ENCODE data around the gene LRRC27. TPM values are rescaled to one million over a fixed set of nuclear protein-coding genes. Genes with fewer than 3 reads are reported as not detected.

The LRRC27 gene
- total RNA-seq, 1 experiment from 2014 or later, result 5.6 TPM

DNA sequence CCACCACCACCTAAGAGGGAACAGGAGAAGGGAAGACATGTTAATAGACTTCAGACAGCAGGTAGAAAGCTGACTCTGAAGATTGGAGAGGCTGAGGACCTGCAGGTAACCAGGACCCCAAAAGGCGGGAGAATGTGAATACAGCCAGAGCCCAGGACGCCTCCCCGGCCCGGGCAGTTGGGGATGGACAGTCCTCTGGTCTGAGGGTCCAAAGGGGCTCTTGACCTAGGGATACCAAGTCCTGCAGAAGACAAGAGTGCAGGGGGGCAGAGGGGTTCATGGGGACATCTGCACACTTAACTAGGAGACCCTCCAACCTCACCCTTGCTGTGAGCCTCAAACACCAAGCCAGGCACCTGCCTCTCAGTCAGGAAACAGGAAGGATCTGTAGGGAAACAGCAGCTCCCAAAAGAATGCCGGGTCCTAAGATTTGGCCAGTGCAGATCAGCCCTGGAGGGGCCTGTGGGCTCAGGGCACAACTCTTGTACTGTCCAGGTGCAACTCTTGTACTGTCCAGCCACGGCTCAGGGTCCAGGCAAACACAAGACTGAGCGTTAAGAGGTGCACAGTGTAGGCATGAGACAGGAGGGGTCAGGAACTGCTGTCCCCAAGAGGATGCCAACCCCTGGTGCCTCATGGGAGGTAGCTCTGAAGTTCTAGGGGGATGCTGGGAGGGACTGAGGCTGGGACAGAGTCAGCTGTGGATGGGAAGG, 22.0 kb upstream of the LRRC27 start:
- TF ChIP-seq, protein P1, sequence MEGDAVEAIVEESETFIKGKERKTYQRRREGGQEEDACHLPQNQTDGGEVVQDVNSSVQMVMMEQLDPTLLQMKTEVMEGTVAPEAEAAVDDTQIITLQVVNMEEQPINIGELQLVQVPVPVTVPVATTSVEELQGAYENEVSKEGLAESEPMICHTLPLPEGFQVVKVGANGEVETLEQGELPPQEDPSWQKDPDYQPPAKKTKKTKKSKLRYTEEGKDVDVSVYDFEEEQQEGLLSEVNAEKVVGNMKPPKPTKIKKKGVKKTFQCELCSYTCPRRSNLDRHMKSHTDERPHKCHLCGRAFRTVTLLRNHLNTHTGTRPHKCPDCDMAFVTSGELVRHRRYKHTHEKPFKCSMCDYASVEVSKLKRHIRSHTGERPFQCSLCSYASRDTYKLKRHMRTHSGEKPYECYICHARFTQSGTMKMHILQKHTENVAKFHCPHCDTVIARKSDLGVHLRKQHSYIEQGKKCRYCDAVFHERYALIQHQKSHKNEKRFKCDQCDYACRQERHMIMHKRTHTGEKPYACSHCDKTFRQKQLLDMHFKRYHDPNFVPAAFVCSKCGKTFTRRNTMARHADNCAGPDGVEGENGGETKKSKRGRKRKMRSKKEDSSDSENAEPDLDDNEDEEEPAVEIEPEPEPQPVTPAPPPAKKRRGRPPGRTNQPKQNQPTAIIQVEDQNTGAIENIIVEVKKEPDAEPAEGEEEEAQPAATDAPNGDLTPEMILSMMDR (conservative IDR thresholded peaks at IDR 0.05; ENCODE audit: low read depth, low read length), result no peak
- TF ChIP-seq EZH2phosphoT487 (IDR thresholded peaks at IDR 0.05; ENCODE audit: borderline replicate concordance, low read length) (no peak), EZH2 (IDR thresholded peaks at IDR 0.05; ENCODE audit: low read length, unreplicated experiment) (no peak)
- H4K20me1 ChIP-seq (ENCODE audit: low read length), result no peaks in the 10 kb centered on the region
- intact Hi-C loops (cut with micrococcal nuclease), result no loop called here
- H3K36me3 ChIP-seq (ENCODE audit: low read depth, low read length), result no peaks in the 10 kb centered on the region
- no peaks in the 10 kb centered on the region for H3K9me2 ChIP-seq (replicated peaks; ENCODE audit: low read length)
- ChIA-PET POLR2A (ENCODE audit: unreplicated experiment) (no interaction called here), CTCF (no interaction called here)
- H3K9me3 ChIP-seq (ENCODE audit: low read length), result no peaks in the 10 kb centered on the region
- H3K9ac ChIP-seq (ENCODE audit: low read length), result no peak overlapping the region
- no peak overlapping the region for H3K27ac ChIP-seq (ENCODE audit: low read length)
- no peak overlapping the region for H3K4me3 ChIP-seq (ENCODE audit: low read length)
- H3F3A ChIP-seq (ENCODE audit: low read length, unreplicated experiment), result no peaks in the 10 kb centered on the region
- no peak for DNase-seq
- no TSS peak for BruUV-seq (replicated peaks)
- H3K4me2 ChIP-seq (ENCODE audit: low read length), result no peak overlapping the region
- H3K79me2 ChIP-seq (ENCODE audit: low read length), result peaks cover 14% of the 10 kb centered on the region; the same call in 1 of the 2 replicates
- peaks cover 5% of the 10 kb centered on the region; the same call in 1 of the 2 replicates for H3K4me1 ChIP-seq (ENCODE audit: insufficient read depth, low read length)
- ATAC-seq, result no peak
- no peaks in the 10 kb centered on the region for H3K27me3 ChIP-seq (ENCODE audit: low read length)
- no peak overlapping the region for H2AFZ ChIP-seq (ENCODE audit: low read length)

DNA sequence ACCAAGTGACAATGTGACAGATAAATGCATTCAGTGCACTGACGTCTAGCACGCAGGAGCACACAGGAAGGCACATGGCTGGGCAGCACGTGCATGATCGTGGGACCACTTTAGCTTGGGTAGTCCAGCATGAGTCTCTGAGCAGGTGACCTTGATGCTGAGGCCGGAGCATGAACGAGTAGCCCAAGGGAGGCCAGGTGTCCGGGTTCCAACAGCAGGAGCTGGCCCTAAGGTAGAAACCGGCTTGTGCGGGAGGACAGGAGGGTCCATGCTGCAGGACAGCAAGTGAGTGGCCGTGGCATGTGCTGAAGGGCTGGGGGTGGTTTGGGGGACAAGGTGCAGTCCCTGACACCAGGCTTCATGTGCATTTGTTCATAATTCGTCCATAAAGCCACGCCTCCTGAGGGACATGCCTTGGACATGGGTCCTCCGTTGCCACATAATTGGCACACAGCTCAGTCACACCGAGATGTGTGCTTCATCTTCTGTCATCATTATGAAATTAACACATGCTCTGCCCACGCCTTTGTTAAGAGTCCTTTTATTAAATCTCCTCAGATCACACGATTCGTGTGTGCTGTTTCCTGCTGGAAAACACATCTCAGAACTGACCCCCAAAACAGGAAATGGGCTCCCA, 21.2 kb upstream of the LRRC27 start:
- H3K27ac ChIP-seq (ENCODE audit: low read length), result no peak overlapping the region
- no peaks in the 10 kb centered on the region for H3K36me3 ChIP-seq (ENCODE audit: low read depth, low read length)
- ChIA-PET POLR2A (ENCODE audit: unreplicated experiment) (no interaction called here), CTCF (no interaction called here)
- no peak overlapping the region for H3K4me3 ChIP-seq (ENCODE audit: low read length)
- H3K27me3 ChIP-seq (ENCODE audit: low read length), result no peaks in the 10 kb centered on the region
- no peaks in the 10 kb centered on the region for H4K20me1 ChIP-seq (ENCODE audit: low read length)
- no peak for DNase-seq
- H3K4me2 ChIP-seq (ENCODE audit: low read length), result no peak overlapping the region
- peaks cover 5% of the 10 kb centered on the region; the same call in 1 of the 2 replicates for H3K4me1 ChIP-seq (ENCODE audit: insufficient read depth, low read length)
- no peak overlapping the region for H2AFZ ChIP-seq (ENCODE audit: low read length)
- no peaks in the 10 kb centered on the region for H3K9me3 ChIP-seq (ENCODE audit: low read length)
- no peak overlapping the region for H3K9ac ChIP-seq (ENCODE audit: low read length)
- intact Hi-C loops (cut with micrococcal nuclease), result no loop called here
- no peaks in the 10 kb centered on the region for H3K9me2 ChIP-seq (replicated peaks; ENCODE audit: low read length)
- ATAC-seq, result no peak
- H3K79me2 ChIP-seq (ENCODE audit: low read length), result peaks cover 10% of the 10 kb centered on the region; the same call in 1 of the 2 replicates
- no TSS peak for BruUV-seq (replicated peaks)
- no peaks in the 10 kb centered on the region for H3F3A ChIP-seq (ENCODE audit: low read length, unreplicated experiment)
- TF ChIP-seq EZH2phosphoT487 (IDR thresholded peaks at IDR 0.05; ENCODE audit: borderline replicate concordance, low read length), result no peak

DNA sequence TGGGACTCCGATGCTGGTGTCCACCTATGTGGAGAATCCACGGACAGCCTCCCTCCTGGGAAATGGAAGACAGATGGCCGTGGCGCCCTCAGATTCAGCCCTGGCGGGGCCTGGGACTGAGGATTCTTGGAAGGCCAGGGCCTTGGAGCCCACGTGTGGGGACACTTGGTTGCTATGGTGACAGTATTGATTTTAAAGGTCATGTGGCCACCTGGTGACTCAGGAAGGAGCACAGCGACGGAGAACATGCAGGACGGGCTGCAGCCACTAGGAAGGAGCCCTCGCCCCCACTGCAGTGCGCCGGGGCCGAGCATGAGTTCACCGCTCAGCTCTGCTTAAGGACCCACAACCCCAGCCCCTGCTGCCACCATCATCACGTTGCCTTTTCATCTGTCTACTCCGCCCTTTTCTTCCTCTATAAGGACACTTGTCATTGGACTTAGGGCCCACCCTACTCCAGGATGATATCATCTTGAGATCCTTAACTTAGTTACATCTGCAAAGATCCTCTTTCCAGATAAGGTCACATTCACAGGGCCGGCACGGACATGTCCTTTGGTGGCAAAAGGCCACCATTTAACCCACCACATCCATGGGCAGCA, 20.6 kb upstream of the LRRC27 start:
- Histone ChIP-seq H3K9me3 (ENCODE audit: low read length) (no peaks in the 10 kb centered on the region), H3K79me2 (ENCODE audit: low read length) (peaks cover 4% of the 10 kb centered on the region; the same call in 1 of the 2 replicates), H3F3A (ENCODE audit: low read length, unreplicated experiment) (no peaks in the 10 kb centered on the region), H3K27ac (ENCODE audit: low read length) (no peak overlapping the region), H3K4me1 (ENCODE audit: insufficient read depth, low read length) (peaks cover 5% of the 10 kb centered on the region; the same call in 1 of the 2 replicates), H3K36me3 (ENCODE audit: low read depth, low read length) (no peaks in the 10 kb centered on the region), H3K4me3 (ENCODE audit: low read length) (no peak overlapping the region), H3K27me3 (ENCODE audit: low read length) (no peaks in the 10 kb centered on the region), H3K4me2 (ENCODE audit: low read length) (no peak overlapping the region), H4K20me1 (ENCODE audit: low read length) (no peaks in the 10 kb centered on the region), H2AFZ (ENCODE audit: low read length) (no peak overlapping the region), H3K9me2 (replicated peaks; ENCODE audit: low read length) (no peaks in the 10 kb centered on the region), H3K9ac (ENCODE audit: low read length) (no peak overlapping the region)
- TF ChIP-seq EZH2phosphoT487 (IDR thresholded peaks at IDR 0.05; ENCODE audit: borderline replicate concordance, low read length) (no peak), EZH2 (IDR thresholded peaks at IDR 0.05; ENCODE audit: low read length, unreplicated experiment) (no peak)
- TF ChIP-seq, protein P1 (conservative IDR thresholded peaks at IDR 0.05; ENCODE audit: low read depth, low read length), result no peak
- CTCF ChIA-PET, result no interaction called here
- BruUV-seq (replicated peaks), result no TSS peak
- DNase-seq (no peak), ATAC-seq (no peak)
- intact Hi-C loops (cut with micrococcal nuclease), result no loop called here
- POLR2A ChIA-PET (ENCODE audit: unreplicated experiment), result no interaction called here
